Parathyroid adenoma (tissue), 2 donors: ENCODE measurements around the gene MYO3B.

ENCODE experiments used
- H2AFZ ChIP-seq: fragments of 300-600 bp; sonication (generic); one replicate; pipeline ENCODE4 v1.7.0; 2017; ENCODE audit warnings: antibody characterized with exemption, mild to moderate bottlenecking
- H3K27ac ChIP-seq: fragments of 300-600 bp; sonication (generic); one replicate; pipeline ENCODE4 v1.7.0; 2017
- H3K27me3 ChIP-seq: fragments of 300-600 bp; sonication (generic); one replicate; pipeline ENCODE4 v1.7.0; 2017; ENCODE audit warnings: low read length; ENCODE audit not compliant: control insufficient read depth, insufficient read depth
- H3K36me3 ChIP-seq: fragments of 300-600 bp; sonication (generic); one replicate; pipeline ENCODE4 v1.7.0; 2017; ENCODE audit warnings: low read length; ENCODE audit not compliant: control insufficient read depth, insufficient read depth
- H3K4me1 ChIP-seq: fragments of 300-600 bp; sonication (generic); one replicate; pipeline ENCODE4 v1.7.0; 2017; ENCODE audit warnings: control low read depth
- H3K4me2 ChIP-seq: fragments of 300-600 bp; sonication (generic); one replicate; pipeline ENCODE4 v1.7.0; 2017; ENCODE audit warnings: low read length
- H3K4me3 ChIP-seq: fragments of 300-600 bp; sonication (generic); one replicate; pipeline ENCODE4 v1.7.0; 2017; ENCODE audit warnings: low read depth, low read length
- H3K79me2 ChIP-seq: fragments of 300-600 bp; sonication (generic); one replicate; pipeline ENCODE4 v1.7.0; 2017; ENCODE audit warnings: control low read depth
- H3K9ac ChIP-seq: fragments of 300-600 bp; sonication (generic); one replicate; pipeline ENCODE4 v1.7.0; 2017; ENCODE audit warnings: mild to moderate bottlenecking
- H3K9me3 ChIP-seq: fragments of 300-600 bp; sonication (generic); one replicate; pipeline ENCODE4 v1.7.0; 2017; ENCODE audit warnings: low read length; ENCODE audit not compliant: control insufficient read depth
- TF ChIP-seq, protein P1 (sequence below): fragments of 300-600 bp; sonication (generic); IDR thresholded peaks from one replicate; pipeline ENCODE4 v1.7.0; 2017; ENCODE audit warnings: antibody characterized with exemption, mild to moderate bottlenecking
- donor health status: primary hyperparathyroidism.

MYO3B gene

GRCh38 chr2:170297496-170297895, 119.5 kb downstream of the MYO3B start:
- H3K4me3 ChIP-seq, result no peak overlapping the region
- H3K27me3 ChIP-seq, result no peaks in the 10 kb centered on the region
- no peak overlapping the region for H2AFZ ChIP-seq
- H3K79me2 ChIP-seq, result no peaks in the 10 kb centered on the region
- H3K4me2 ChIP-seq, result no peak overlapping the region
- no peak overlapping the region for H3K27ac ChIP-seq
- no peaks in the 10 kb centered on the region for H3K4me1 ChIP-seq
- H3K36me3 ChIP-seq, result no peaks in the 10 kb centered on the region
- H3K9me3 ChIP-seq, result no peaks in the 10 kb centered on the region
- TF ChIP-seq, protein P1, sequence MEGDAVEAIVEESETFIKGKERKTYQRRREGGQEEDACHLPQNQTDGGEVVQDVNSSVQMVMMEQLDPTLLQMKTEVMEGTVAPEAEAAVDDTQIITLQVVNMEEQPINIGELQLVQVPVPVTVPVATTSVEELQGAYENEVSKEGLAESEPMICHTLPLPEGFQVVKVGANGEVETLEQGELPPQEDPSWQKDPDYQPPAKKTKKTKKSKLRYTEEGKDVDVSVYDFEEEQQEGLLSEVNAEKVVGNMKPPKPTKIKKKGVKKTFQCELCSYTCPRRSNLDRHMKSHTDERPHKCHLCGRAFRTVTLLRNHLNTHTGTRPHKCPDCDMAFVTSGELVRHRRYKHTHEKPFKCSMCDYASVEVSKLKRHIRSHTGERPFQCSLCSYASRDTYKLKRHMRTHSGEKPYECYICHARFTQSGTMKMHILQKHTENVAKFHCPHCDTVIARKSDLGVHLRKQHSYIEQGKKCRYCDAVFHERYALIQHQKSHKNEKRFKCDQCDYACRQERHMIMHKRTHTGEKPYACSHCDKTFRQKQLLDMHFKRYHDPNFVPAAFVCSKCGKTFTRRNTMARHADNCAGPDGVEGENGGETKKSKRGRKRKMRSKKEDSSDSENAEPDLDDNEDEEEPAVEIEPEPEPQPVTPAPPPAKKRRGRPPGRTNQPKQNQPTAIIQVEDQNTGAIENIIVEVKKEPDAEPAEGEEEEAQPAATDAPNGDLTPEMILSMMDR, result no peak
- no peak overlapping the region for H3K9ac ChIP-seq

GRCh38 chr2:170298115-170298514, 120.2 kb downstream of the MYO3B start:
- Histone ChIP-seq H3K9ac (no peak overlapping the region), H3K27me3 (no peaks in the 10 kb centered on the region), H3K27ac (no peak overlapping the region), H3K9me3 (no peaks in the 10 kb centered on the region), H3K4me1 (no peaks in the 10 kb centered on the region), H3K36me3 (no peaks in the 10 kb centered on the region), H3K4me2 (no peak overlapping the region), H2AFZ (no peak overlapping the region), H3K79me2 (no peaks in the 10 kb centered on the region), H3K4me3 (no peak overlapping the region)
- TF ChIP-seq, protein P1, result no peak

DNA sequence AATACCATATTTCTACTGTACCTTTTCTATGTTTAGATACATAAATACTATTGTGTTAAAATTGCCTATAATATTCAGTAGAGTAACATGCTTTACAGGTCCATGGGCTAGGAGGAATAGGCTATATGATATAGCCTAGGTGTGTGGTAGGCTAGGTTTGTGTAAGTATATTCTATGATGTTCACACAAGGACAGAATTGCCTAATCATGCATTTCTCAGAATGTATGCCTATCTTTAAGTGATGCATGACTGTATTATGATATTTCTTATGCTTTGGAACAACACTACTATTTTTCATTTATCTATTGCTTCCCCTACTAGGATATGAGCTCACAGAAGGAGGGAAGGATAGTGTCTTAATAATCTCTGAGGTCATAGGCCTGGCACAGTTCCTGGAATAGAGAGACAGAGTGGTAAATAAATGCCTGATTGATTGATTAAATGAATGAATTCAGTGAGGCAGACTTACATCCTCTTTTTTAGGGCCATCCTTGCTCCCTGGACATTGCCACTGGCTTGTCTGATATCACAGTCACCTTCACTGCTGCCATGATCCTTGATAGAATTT, 121.0 kb downstream of the MYO3B start:
- Histone ChIP-seq H3K9ac (no peak overlapping the region), H3K9me3 (no peaks in the 10 kb centered on the region), H3K79me2 (no peaks in the 10 kb centered on the region), H2AFZ (no peak overlapping the region), H3K36me3 (no peaks in the 10 kb centered on the region), H3K4me2 (no peak overlapping the region), H3K4me3 (no peak overlapping the region), H3K27me3 (no peaks in the 10 kb centered on the region), H3K27ac (no peak overlapping the region), H3K4me1 (no peaks in the 10 kb centered on the region)
- TF ChIP-seq, protein P1, result no peak

GRCh38 chr2:170300993-170301392, 123.0 kb downstream of the MYO3B start:
- H3K9ac ChIP-seq, result no peak overlapping the region
- TF ChIP-seq, protein P1, result no peak
- no peaks in the 10 kb centered on the region for H3K4me1 ChIP-seq
- H3K79me2 ChIP-seq, result no peaks in the 10 kb centered on the region
- H3K4me2 ChIP-seq, result no peak overlapping the region
- H3K9me3 ChIP-seq, result no peaks in the 10 kb centered on the region
- no peak overlapping the region for H2AFZ ChIP-seq
- H3K27me3 ChIP-seq, result no peaks in the 10 kb centered on the region
- no peaks in the 10 kb centered on the region for H3K36me3 ChIP-seq
- H3K4me3 ChIP-seq, result no peak overlapping the region
- H3K27ac ChIP-seq, result no peak overlapping the region

DNA sequence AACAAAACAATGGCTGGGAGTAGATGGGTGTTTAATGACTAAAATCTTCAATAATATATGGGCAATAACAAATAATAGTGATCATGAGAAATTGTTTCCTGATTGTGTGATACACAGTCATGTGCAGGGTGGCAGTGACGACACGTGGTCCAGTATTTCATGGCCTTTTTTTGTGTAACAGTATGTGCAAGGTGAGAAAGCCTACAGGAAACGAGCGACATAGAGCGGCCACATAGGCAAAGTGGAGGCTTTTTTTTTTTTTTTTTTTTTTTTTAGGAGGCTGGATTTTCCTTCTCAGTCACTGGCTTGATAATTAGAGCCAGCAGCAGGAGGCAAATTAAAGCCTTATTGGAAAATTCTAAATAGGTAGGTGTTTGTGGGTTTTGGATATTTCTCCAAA, 123.7 kb downstream of the MYO3B start:
- TF ChIP-seq, protein P1, result no peak
- Histone ChIP-seq H3K4me2 (no peak overlapping the region), H3K27ac (no peak overlapping the region), H3K9ac (no peak overlapping the region), H3K36me3 (no peaks in the 10 kb centered on the region), H3K4me3 (no peak overlapping the region), H3K79me2 (no peaks in the 10 kb centered on the region), H2AFZ (no peak overlapping the region), H3K27me3 (no peaks in the 10 kb centered on the region), H3K4me1 (no peaks in the 10 kb centered on the region), H3K9me3 (no peaks in the 10 kb centered on the region)
